Measurements from ENCODE around the gene DICER1. TPM values are rescaled to one million over a fixed set of nuclear protein-coding genes. Genes with fewer than 3 reads are reported as not detected.

DICER1 gene
- total and polyA plus RNA-seq, 2 donors (not counting 3 experiments of a cell fraction or from before 2014, with no cell fraction given): 8.3 to 43.6 TPM

- Histone ChIP-seq H3K4me3 (replicated peaks in 1 of 3; ENCODE audit: insufficient read depth in 1 of 3, low read depth in 1 of 3, low read length in 3 of 3) (no peak overlapping the region), H3K4me1 (ENCODE audit: control insufficient read depth, extremely low read depth, insufficient read depth, low read length) (no peaks in the 10 kb centered on the region), H3K9me1 (replicated peaks; ENCODE audit: control insufficient read depth, extremely low read depth, insufficient read depth, low read length) (no peaks in the 10 kb centered on the region), H3K27me3 (ENCODE audit: control insufficient read depth in 2 of 2, insufficient read depth in 2 of 2, low read length in 2 of 2) (no peaks in the 10 kb centered on the region), H3K27ac (ENCODE audit: insufficient read depth, low read depth, low read length) (no peak overlapping the region), H3K4me2 (ENCODE audit: insufficient read depth, low read length) (no peak overlapping the region), H3K36me3 (ENCODE audit: control insufficient read depth in 2 of 2, extremely low read depth in 1 of 2, insufficient read depth in 2 of 2, low read length in 2 of 2) (peaks cover 2 to 3% of the 10 kb centered on the region in 2 experiments), H3K79me2 (ENCODE audit: control insufficient read depth, insufficient read depth, low read length) (no peaks in the 10 kb centered on the region), H3K9ac (replicated peaks; ENCODE audit: extremely low read depth, insufficient read depth, low read length) (no peak overlapping the region), H4K20me1 (replicated peaks; ENCODE audit: control insufficient read depth, extremely low read depth, insufficient read depth, low read length) (no peaks in the 10 kb centered on the region), H2AFZ (ENCODE audit: low read depth, low read length) (no peak overlapping the region), H3K9me3 (replicated peaks; ENCODE audit: control insufficient read depth, insufficient read depth, low read length) (no peaks in the 10 kb centered on the region)
- intact Hi-C loops (cut with micrococcal nuclease) (no loop called here), dilution Hi-C loops (cut with MboI; ENCODE audit: extremely low pct_ligation_motif_present, low sequenced_read_pairs) (no loop called here)
- ChIA-PET CTCF (no interaction called here), POLR2A (no interaction called here)
- no peak for FAIRE-seq
- TF ChIP-seq EZH2 (IDR thresholded peaks at IDR 0.05; ENCODE audit: borderline replicate concordance, low read depth, low read length, severe bottlenecking): no peak
- TF ChIP-seq MAX (IDR thresholded peaks at IDR 0.05; ENCODE audit: insufficient read depth, insufficient read length): no peak
- TF ChIP-seq FOS (IDR thresholded peaks at IDR 0.05; ENCODE audit: borderline replicate concordance, insufficient read depth, low read length): no peak
- BruUV-seq (replicated peaks): no TSS peak
- DNase-seq (ENCODE audit: low read depth, low spot score): no peak
Measured at GRCh38 chr14:95087619-95088018, 69.7 kb downstream of the DICER1 start.

- H3K4me3 ChIP-seq (replicated peaks in 1 of 3; ENCODE audit: insufficient read depth in 1 of 3, low read depth in 1 of 3, low read length in 3 of 3): no peak overlapping the region
- H3K9ac ChIP-seq (replicated peaks; ENCODE audit: extremely low read depth, insufficient read depth, low read length): no peak overlapping the region
- no peaks in the 10 kb centered on the region for H3K9me3 ChIP-seq (replicated peaks; ENCODE audit: control insufficient read depth, insufficient read depth, low read length)
- DNase-seq (ENCODE audit: low read depth, low spot score) (no peak), FAIRE-seq (no peak)
- no peaks in the 10 kb centered on the region for H4K20me1 ChIP-seq (replicated peaks; ENCODE audit: control insufficient read depth, extremely low read depth, insufficient read depth, low read length)
- H3K4me1 ChIP-seq (ENCODE audit: control insufficient read depth, extremely low read depth, insufficient read depth, low read length): no peaks in the 10 kb centered on the region
- H2AFZ ChIP-seq (ENCODE audit: low read depth, low read length): no peak overlapping the region
- dilution Hi-C loops (cut with MboI; ENCODE audit: extremely low pct_ligation_motif_present, low sequenced_read_pairs): no loop called here
- CTCF ChIA-PET: no interaction called here
- H3K9me1 ChIP-seq (replicated peaks; ENCODE audit: control insufficient read depth, extremely low read depth, insufficient read depth, low read length): no peaks in the 10 kb centered on the region
- BruUV-seq (replicated peaks): no TSS peak
- intact Hi-C loops (cut with micrococcal nuclease): no loop called here
- POLR2A ChIA-PET: no interaction called here
- H3K27me3 ChIP-seq (ENCODE audit: control insufficient read depth in 2 of 2, insufficient read depth in 2 of 2, low read length in 2 of 2): no peaks in the 10 kb centered on the region
- H3K79me2 ChIP-seq (ENCODE audit: control insufficient read depth, insufficient read depth, low read length): no peaks in the 10 kb centered on the region
- TF ChIP-seq JUN (IDR thresholded peaks at IDR 0.05; ENCODE audit: borderline replicate concordance, insufficient read depth, insufficient read length, low read depth) (no peak), POLR2A (IDR thresholded peaks at IDR 0.05; ENCODE audit: low read depth, low read length) (no peak), MAX (IDR thresholded peaks at IDR 0.05; ENCODE audit: insufficient read depth, insufficient read length) (no peak), GATA2 (IDR thresholded peaks at IDR 0.05; ENCODE audit: insufficient read depth, insufficient read length, low read depth, low read length) (no peak), POLR2AphosphoS5 (IDR thresholded peaks at IDR 0.05; ENCODE audit: insufficient read depth, low read depth, low read length) (no peak), EZH2 (IDR thresholded peaks at IDR 0.05; ENCODE audit: borderline replicate concordance, low read depth, low read length, severe bottlenecking) (no peak), MYC (IDR thresholded peaks at IDR 0.05; ENCODE audit: low read depth, low read length) (no peak), CTCF (IDR thresholded peaks at IDR 0.05; ENCODE audit: extremely low read depth in 1 of 2, insufficient read depth in 1 of 2, low read depth in 1 of 2, low read length in 2 of 2) (no peak), FOS (IDR thresholded peaks at IDR 0.05; ENCODE audit: borderline replicate concordance, insufficient read depth, low read length) (no peak)
- H3K4me2 ChIP-seq (ENCODE audit: insufficient read depth, low read length): no peak overlapping the region
- H3K27ac ChIP-seq (ENCODE audit: insufficient read depth, low read depth, low read length): no peak overlapping the region
- peaks cover 2 to 3% of the 10 kb centered on the region in 2 experiments for H3K36me3 ChIP-seq (ENCODE audit: control insufficient read depth in 2 of 2, extremely low read depth in 1 of 2, insufficient read depth in 2 of 2, low read length in 2 of 2)
Measured at GRCh38 chr14:95085321-95085720, 72.0 kb downstream of the DICER1 start.
